HepG2 (cell line): ENCODE measurements around the gene TGIF1. TPM values are rescaled to one million over a fixed set of nuclear protein-coding genes. Genes with fewer than 3 reads are reported as not detected.
A peak's percentile ranks its signal among the peaks of the same experiment; 100 is the strongest.

Source experiments
- CBFB ChIP-seq: sonication (generic); formaldehyde crosslinking; IDR thresholded peaks from 2 replicates; pipeline ENCODE4 v1.4.0; 2020; ENCODE audit warnings: missing genetic modification reagents
- HNRNPH1 ChIP-seq: fragments of 200-400 bp; formaldehyde crosslinking; optimal IDR thresholded peaks from 2 replicates; pipeline ENCODE3; 2017; ENCODE audit warnings: mild to moderate bottlenecking, low read depth, low read length
- HNRNPLL ChIP-seq: fragments of 200-400 bp; formaldehyde crosslinking; IDR thresholded peaks from 2 replicates; pipeline ENCODE4 v1.6.1; 2017; ENCODE audit warnings: mild to moderate bottlenecking, low read depth, low read length; ENCODE audit not compliant: poor library complexity, severe bottlenecking
- RAD51 ChIP-seq: fragments of 450-650 bp; IDR thresholded peaks from 2 replicates; pipeline ENCODE4 v1.6.1; 2016; ENCODE audit warnings: borderline replicate concordance
- RBAK ChIP-seq: sonication (generic); formaldehyde crosslinking; IDR thresholded peaks from 2 replicates; pipeline ENCODE4 v1.5.1; 2020; ENCODE audit warnings: mild to moderate bottlenecking, missing genetic modification reagents
- SIX4 ChIP-seq: sonication (generic); formaldehyde crosslinking; IDR thresholded peaks from 2 replicates; pipeline ENCODE4 v1.4.0; 2020; ENCODE audit warnings: missing genetic modification reagents
- SNAPC2 ChIP-seq: sonication (generic); formaldehyde crosslinking; IDR thresholded peaks from 2 replicates; pipeline ENCODE4 v1.8.1; 2022; ENCODE audit warnings: mild to moderate bottlenecking, missing genetic modification reagents
- SP1 ChIP-seq, 2 experiments: fragments of 450-650 bp in 1 of 2; sonication (generic) in 1 of 2; formaldehyde crosslinking in 1 of 2; IDR thresholded peaks; 2 replicates each; pipeline versions ENCODE4 v1.4.0 to v1.6.1; 2016 to 2020; ENCODE audit warnings: missing genetic modification reagents in 1 of 2
- TAF15 ChIP-seq: fragments of 200-400 bp; formaldehyde crosslinking; IDR thresholded peaks from one replicate; pipeline ENCODE4 v1.6.1; 2018; ENCODE audit warnings: mild to moderate bottlenecking, low read depth, low read length; ENCODE audit not compliant: poor library complexity, severe bottlenecking
- WIZ ChIP-seq: sonication (generic); formaldehyde crosslinking; IDR thresholded peaks from 2 replicates; pipeline ENCODE4 v1.5.1; 2020; ENCODE audit warnings: mild to moderate bottlenecking, missing genetic modification reagents
- ZNF142 ChIP-seq: sonication (generic); formaldehyde crosslinking; IDR thresholded peaks from 2 replicates; pipeline ENCODE4 v1.4.0; 2020; ENCODE audit warnings: missing genetic modification reagents
- ZNF260 ChIP-seq: sonication (generic); formaldehyde crosslinking; IDR thresholded peaks from 2 replicates; pipeline ENCODE4 v1.4.0; 2020; ENCODE audit warnings: missing genetic modification reagents, low read depth, mild to moderate bottlenecking, borderline replicate concordance
- ZNF275 ChIP-seq: sonication (generic); formaldehyde crosslinking; IDR thresholded peaks from 2 replicates; pipeline ENCODE4 v1.8.0; 2022; ENCODE audit warnings: missing genetic modification reagents, mild to moderate bottlenecking, inconsistent platforms, borderline replicate concordance
- ZNF280D ChIP-seq: sonication (generic); formaldehyde crosslinking; IDR thresholded peaks from 2 replicates; pipeline ENCODE4 v1.5.1; 2020; ENCODE audit warnings: mild to moderate bottlenecking, missing genetic modification reagents
- ZNF839 ChIP-seq: sonication (generic); formaldehyde crosslinking; IDR thresholded peaks from 2 replicates; pipeline ENCODE4 v1.4.0; 2020; ENCODE audit warnings: missing genetic modification reagents, mild to moderate bottlenecking, borderline replicate concordance
- polyA plus RNA-seq, 8 experiments: library from polyadenylated mRNA; depleted of rRNA in 3 of 8; stranded (reverse) in 7 of 8; unstranded in 1 of 8; fragments of >200 nt; fragmentation: Illumina TruSeq in 4 of 8; extraction: Trizol in 4 of 8; gene quantifications; 2 replicates each; pipeline versions ENCODE4 v1.2.1 to v1.2.3, GENCODE V29; 2011 to 2016; ENCODE audit warnings: low read depth in 4 of 8, missing spikeins in 1 of 8, mixed read lengths in 1 of 8; ENCODE audit not compliant: insufficient read depth in 1 of 8
- total RNA-seq, 5 experiments: library from RNA; depleted of rRNA; stranded (reverse); fragments of >200 nt; fragmentation: Illumina TruSeq; extraction: Trizol; gene quantifications; 2 replicates each; pipeline ENCODE4 v1.2.3, GENCODE V29; 2016; ENCODE audit warnings: low read depth in 1 of 5

TGIF1 gene
- total and polyA plus RNA-seq, 2 of the 13 experiments (the other 11 are each of a cell fraction or from before 2014, with no cell fraction given): 50.0 to 76.1 TPM

GRCh38 chr18:3447895-3448837 is 1.8 kb upstream of the TGIF1 start (continued):
- peak; percentile 74 for TF ChIP-seq ZNF142
- no peak for TF ChIP-seq RBAK
- TF ChIP-seq HNRNPH1: no peak
- no peak for TF ChIP-seq WIZ (CRISPR knock-in tag)
- TF ChIP-seq ZNF839 (CRISPR knock-in tag): no peak
- no peak for TF ChIP-seq SP1 (IDR thresholded peaks at IDR 0.05)
- 0 out of 2 replicates have a peak, but pooled peaks have one; percentile 14 for TF ChIP-seq SP1 (CRISPR knock-in tag; IDR thresholded peaks at IDR 0.05)
- no peak for TF ChIP-seq RAD51
- no peak for TF ChIP-seq TAF15
- TF ChIP-seq CBFB: peak; percentile 84
- peak; percentile 94 for TF ChIP-seq HNRNPLL
- 0 out of 2 replicates have a peak, but pooled peaks have one; percentile 12 for TF ChIP-seq SNAPC2 (CRISPR knock-in tag)
- peak; percentile 63; the same call in 1 of the 2 replicates for TF ChIP-seq ZNF275 (CRISPR knock-in tag)
- TF ChIP-seq ZNF280D: 0 out of 2 replicates have a peak, but pooled peaks have one; percentile 15
- TF ChIP-seq ZNF260 (CRISPR knock-in tag): no peak
- TF ChIP-seq SIX4 (CRISPR knock-in tag): peak; percentile 49; the same call in 1 of the 2 replicates
